Stomach (tissue), 4 donors: ENCODE results near the gene SMAD3.

Experiments used
- CTCF ChIP-seq, 7 experiments: fragments of 450-650 bp in 4 of 7; fragments of 200-600 bp in 3 of 7; sonication (generic) in 3 of 7; IDR thresholded peaks; one replicate each; pipeline ENCODE4 v1.5.1; 2016 to 2019; ENCODE audit warnings: antibody characterized with exemption in 7 of 7, control low read depth in 2 of 7, mild to moderate bottlenecking in 1 of 7
- POLR2A ChIP-seq, 4 donors: fragments of 450-650 bp; IDR thresholded peaks; one replicate each; pipeline ENCODE4 v1.6.1; 2016; ENCODE audit warnings: antibody characterized with exemption in 4 of 4, control low read depth in 2 of 4, mild to moderate bottlenecking in 1 of 4, moderate library complexity in 1 of 4

DNA sequence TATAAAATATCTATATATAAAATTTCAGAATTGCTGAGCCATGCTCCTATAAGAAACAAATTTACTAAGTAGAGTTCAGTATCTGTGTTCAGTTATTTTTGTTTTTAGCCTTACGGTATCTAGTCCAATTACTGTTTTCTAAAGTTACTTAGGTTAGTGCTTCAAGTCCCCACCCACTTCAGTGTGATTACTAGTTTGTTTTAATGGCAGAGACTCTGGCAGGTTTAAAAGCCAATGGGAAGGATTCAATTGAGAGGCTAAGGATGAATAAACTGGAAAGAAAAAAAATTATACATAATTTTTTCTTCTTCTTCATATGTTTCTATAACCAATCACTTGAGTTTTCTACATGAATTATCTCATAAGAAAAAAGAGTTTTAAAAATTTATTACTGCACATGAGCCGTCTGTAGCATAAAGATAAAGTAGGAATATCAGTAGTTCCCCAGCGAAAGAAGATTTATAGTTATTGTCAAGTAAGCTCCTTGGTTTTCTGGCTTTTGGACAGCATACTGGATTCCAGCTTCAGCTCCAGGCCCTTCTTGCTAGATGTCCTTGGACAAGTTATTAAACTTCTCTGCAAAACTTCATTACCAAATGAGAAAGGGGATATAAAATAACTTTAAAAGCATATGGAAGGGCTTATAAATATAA, 142.3 kb downstream of the SMAD3 start:
- no peak for TF ChIP-seq POLR2A (IDR thresholded peaks at IDR 0.05)
- no peak for TF ChIP-seq CTCF (IDR thresholded peaks at IDR 0.05)
